ENCODE measurements around the gene MYOM3.

GRCh38 chr1:24048205-24048869 is 63.6 kb downstream of the MYOM3 start:
- no peak for TF ChIP-seq CTCF (optimal IDR thresholded peaks at IDR 0.05 in 1 of 3, IDR thresholded peaks at IDR 0.05 in 1 of 3, conservative IDR thresholded peaks at IDR 0.05 in 1 of 3; ENCODE audit: extremely low read depth in 1 of 3, insufficient read depth in 2 of 3, low read length in 3 of 3)
- no peak for TF ChIP-seq EZH2 (IDR thresholded peaks at IDR 0.05; ENCODE audit: low read length)
